CD14-positive monocyte (primary cell): ENCODE data around the gene TLX1. TPM values are rescaled to one million over a fixed set of nuclear protein-coding genes. Genes with fewer than 3 reads are reported as not detected.
"Not testable (repeated sequence)": the region's sequence is repeated elsewhere in the genome, so short reads cannot be mapped to it uniquely, and the experiment has no call there.

Experiments
- DNase-seq, 3 donors: peaks; one replicate each; pipeline ENCODE4 v3.0.0-alpha.2; 2011 to 2022
- H2AFZ ChIP-seq: 2 replicates; pipeline ENCODE4 v1.6.0; 2012; ENCODE audit warnings: mild to moderate bottlenecking, low read depth, low read length, inconsistent platforms; ENCODE audit not compliant: insufficient read depth, poor library complexity, severe bottlenecking
- H3K27ac ChIP-seq, 2 donors: 1 replicate in 1 of 2; 2 replicates in 1 of 2; pipeline ENCODE4 v1.5.1; 2012 to 2013; ENCODE audit warnings: low read length in 2 of 2, control low read depth in 1 of 2, inconsistent platforms in 1 of 2, low read depth in 1 of 2, mild to moderate bottlenecking in 1 of 2
- H3K27me3 ChIP-seq, 2 donors: one replicate each; pipeline versions ENCODE4 v1.6.0 to v1.6.1; 2011 to 2013; ENCODE audit warnings: low read length in 2 of 2; ENCODE audit not compliant: control insufficient read depth in 2 of 2, insufficient read depth in 2 of 2
- H3K36me3 ChIP-seq, 2 donors: replicated peaks in 1 of 2; 1 replicate in 1 of 2; 2 replicates in 1 of 2; pipeline versions ENCODE4 v1.5.1 to v1.6.1; 2012 to 2013; ENCODE audit warnings: low read length in 2 of 2, control low read depth in 1 of 2, inconsistent platforms in 1 of 2, mild to moderate bottlenecking in 1 of 2; ENCODE audit not compliant: insufficient read depth in 2 of 2, control insufficient read depth in 1 of 2
- H3K4me1 ChIP-seq, 2 donors: 1 replicate in 1 of 2; 2 replicates in 1 of 2; pipeline versions ENCODE4 v1.5.1 to v1.6.1; 2012 to 2013; ENCODE audit warnings: low read length in 2 of 2, control low read depth in 1 of 2, inconsistent platforms in 1 of 2, mild to moderate bottlenecking in 1 of 2, moderate library complexity in 1 of 2; ENCODE audit not compliant: insufficient read depth in 2 of 2, control insufficient read depth in 1 of 2
- H3K4me2 ChIP-seq: replicated peaks from 2 replicates; pipeline ENCODE3; 2012; ENCODE audit warnings: low read length, moderate library complexity, mild to moderate bottlenecking; ENCODE audit not compliant: poor library complexity, severe bottlenecking; ENCODE audit errors: extremely low read depth
- H3K4me3 ChIP-seq, 3 experiments: fragments of 200-600 bp in 1 of 3; sonication (generic) in 1 of 3; replicated peaks in 1 of 3; 1 replicate in 2 of 3; 2 replicates in 1 of 3; pipeline ENCODE4 v1.5.1; 2011 to 2013; ENCODE audit warnings: low read length in 3 of 3, mild to moderate bottlenecking in 3 of 3, control low read depth in 2 of 3, low read depth in 2 of 3, inconsistent platforms in 1 of 3, moderate library complexity in 1 of 3
- H3K79me2 ChIP-seq: 2 replicates; pipeline ENCODE4 v1.6.0; 2012; ENCODE audit warnings: mild to moderate bottlenecking, control low read depth, inconsistent platforms, low read length, moderate library complexity; ENCODE audit not compliant: insufficient read depth
- H3K9ac ChIP-seq: 2 replicates; pipeline ENCODE4 v1.6.0; 2017; ENCODE audit warnings: low read length, mild to moderate bottlenecking; ENCODE audit not compliant: insufficient read depth, poor library complexity, severe bottlenecking
- H3K9me3 ChIP-seq, 2 donors: replicated peaks in 1 of 2; 1 replicate in 1 of 2; 2 replicates in 1 of 2; pipeline versions ENCODE4 v1.5.1 to v1.6.1; 2012 to 2013; ENCODE audit warnings: low read length in 2 of 2, control low read depth in 1 of 2; ENCODE audit not compliant: control insufficient read depth in 1 of 2, insufficient read depth in 1 of 2
- H4K20me1 ChIP-seq: 2 replicates; pipeline ENCODE4 v1.6.0; 2012; ENCODE audit warnings: mild to moderate bottlenecking, low read length, control low read depth, moderate library complexity; ENCODE audit not compliant: insufficient read depth
- H3K27ac Mint-ChIP-seq, 7 donors: one replicate each; pipeline ENCODE4 v1.8.0; 2020; ENCODE audit warnings: mild to moderate bottlenecking in 7 of 7, mixed read lengths in 7 of 7, moderate library complexity in 6 of 7, inconsistent platforms in 2 of 7
- H3K27me3 Mint-ChIP-seq, 3 donors: one replicate each; pipeline ENCODE4 v1.8.0; 2021 to 2022; ENCODE audit warnings: low read depth in 3 of 3, mild to moderate bottlenecking in 3 of 3, mixed read lengths in 3 of 3, moderate library complexity in 3 of 3, inconsistent platforms in 1 of 3
- H3K36me3 Mint-ChIP-seq, 2 donors: one replicate each; pipeline ENCODE4 v1.8.0; 2020; ENCODE audit warnings: mixed read lengths in 2 of 2, inconsistent platforms in 1 of 2, mild to moderate bottlenecking in 1 of 2
- H3K4me1 Mint-ChIP-seq: one replicate; pipeline ENCODE4 v1.8.0; 2020; ENCODE audit warnings: mild to moderate bottlenecking, mixed read lengths
- H3K4me3 Mint-ChIP-seq, 2 donors: one replicate each; pipeline ENCODE4 v1.8.0; 2020; ENCODE audit warnings: mild to moderate bottlenecking in 2 of 2, mixed read lengths in 2 of 2, moderate library complexity in 1 of 2
- H3K9me3 Mint-ChIP-seq, 7 donors: one replicate each; pipeline ENCODE4 v1.8.0; 2020 to 2022; ENCODE audit warnings: mixed read lengths in 7 of 7, mild to moderate bottlenecking in 6 of 7, moderate library complexity in 6 of 7, inconsistent platforms in 2 of 7
- WGBS: methylation state at CpG from one replicate; pipeline ENCODE4 v1.1.5; 2013; ENCODE audit warnings: missing lambda C conversion rate; ENCODE audit not compliant: insufficient coverage; 5-methylcytosine and 5-hydroxymethylcytosine counted together
- intact Hi-C, 2 donors: fragments of 100-400 bp; cut with micrococcal nuclease; formaldehyde crosslinking; loops; one replicate each; pipeline versions ENCODE4 v1.15.0 to v1.15.1; 2023
- polyA plus RNA-seq, 3 donors: library from polyadenylated mRNA; depleted of rRNA in 1 of 3; unstranded in 2 of 3; stranded (reverse) in 1 of 3; fragments of 300-500 nt in 2 of 3; fragments of >200 nt in 1 of 3; fragmentation: Illumina TruSeq in 2 of 3; gene quantifications; 1 replicate in 2 of 3; 2 replicates in 1 of 3; pipeline ENCODE4 v1.2.3, GENCODE V29; 2012 to 2021
- TF ChIP-seq, protein P1 (sequence below): fragments of 200-600 bp; IDR thresholded peaks from one replicate; pipeline ENCODE4 v1.8.0; 2022; ENCODE audit warnings: antibody characterized with exemption, mild to moderate bottlenecking

The TLX1 gene
- polyA plus RNA-seq, 3 donors: not detected

GRCh38 chr10:101152316-101152715, 21.2 kb downstream of the TLX1 start:
- Histone ChIP-seq H3K9me3 (peaks cover 0 to 15% of the 10 kb centered on the region in 2 donors), H3K27me3 (peaks cover 49 to 80% of the 10 kb centered on the region in 2 donors), H3K4me3 (no peak overlapping the region), H2AFZ (no peak overlapping the region), H3K79me2 (no peaks in the 10 kb centered on the region), H4K20me1 (no peaks in the 10 kb centered on the region), H3K4me2 (no peak overlapping the region), H3K4me1 (no peaks in the 10 kb centered on the region), H3K27ac (no peak overlapping the region), H3K9ac (no peak overlapping the region), H3K36me3 (no peaks in the 10 kb centered on the region)
- no peak for DNase-seq
- Mint-ChIP-seq H3K9me3 (peaks cover 0 to 14% (median 4%) of the 10 kb centered on the region in 7 donors), H3K27ac (no peak overlapping the region), H3K4me1 (no peaks in the 10 kb centered on the region), H3K36me3 (no peaks in the 10 kb centered on the region), H3K4me3 (no peak overlapping the region), H3K27me3 (peaks cover 61 to 82% (median 75%) of the 10 kb centered on the region in 3 donors)
- intact Hi-C loops: no loop called here
- TF ChIP-seq, protein P1, sequence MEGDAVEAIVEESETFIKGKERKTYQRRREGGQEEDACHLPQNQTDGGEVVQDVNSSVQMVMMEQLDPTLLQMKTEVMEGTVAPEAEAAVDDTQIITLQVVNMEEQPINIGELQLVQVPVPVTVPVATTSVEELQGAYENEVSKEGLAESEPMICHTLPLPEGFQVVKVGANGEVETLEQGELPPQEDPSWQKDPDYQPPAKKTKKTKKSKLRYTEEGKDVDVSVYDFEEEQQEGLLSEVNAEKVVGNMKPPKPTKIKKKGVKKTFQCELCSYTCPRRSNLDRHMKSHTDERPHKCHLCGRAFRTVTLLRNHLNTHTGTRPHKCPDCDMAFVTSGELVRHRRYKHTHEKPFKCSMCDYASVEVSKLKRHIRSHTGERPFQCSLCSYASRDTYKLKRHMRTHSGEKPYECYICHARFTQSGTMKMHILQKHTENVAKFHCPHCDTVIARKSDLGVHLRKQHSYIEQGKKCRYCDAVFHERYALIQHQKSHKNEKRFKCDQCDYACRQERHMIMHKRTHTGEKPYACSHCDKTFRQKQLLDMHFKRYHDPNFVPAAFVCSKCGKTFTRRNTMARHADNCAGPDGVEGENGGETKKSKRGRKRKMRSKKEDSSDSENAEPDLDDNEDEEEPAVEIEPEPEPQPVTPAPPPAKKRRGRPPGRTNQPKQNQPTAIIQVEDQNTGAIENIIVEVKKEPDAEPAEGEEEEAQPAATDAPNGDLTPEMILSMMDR: no peak
- WGBS: 89% methylated on average over 1 of the region's 3 CpGs

DNA sequence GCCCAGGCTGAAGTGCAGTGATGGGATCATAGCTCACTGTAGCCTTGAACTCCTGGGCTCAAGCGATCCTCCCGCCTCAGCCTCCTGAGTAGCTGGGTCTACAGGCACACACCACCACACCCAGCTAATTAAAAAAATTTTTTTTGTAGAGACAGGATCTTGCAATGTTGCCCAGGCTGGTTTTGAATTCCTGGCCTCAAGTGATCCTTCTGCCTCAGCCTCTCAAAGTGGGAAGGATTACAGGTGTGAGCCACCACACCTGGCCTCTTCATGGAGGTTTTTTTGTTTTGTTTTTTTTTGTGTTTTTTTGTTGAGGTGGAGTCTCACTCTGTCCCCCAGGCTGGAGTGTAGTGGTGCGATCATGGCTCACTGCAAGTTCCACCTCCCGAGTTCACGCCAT, 23.4 kb downstream of the TLX1 start:
- H3K79me2 ChIP-seq, H3K36me3 Mint-ChIP-seq, H3K9me3 ChIP-seq, H2AFZ ChIP-seq, H3K27ac ChIP-seq, H3K9ac ChIP-seq, H3K36me3 ChIP-seq, H3K4me1 ChIP-seq, H3K4me2 ChIP-seq, H3K4me3 ChIP-seq, intact Hi-C loops, H3K4me1 Mint-ChIP-seq, H4K20me1 ChIP-seq, H3K4me3 Mint-ChIP-seq, DNase-seq, H3K9me3 Mint-ChIP-seq, H3K27ac Mint-ChIP-seq: not testable (repeated sequence)
- no CpG with 5 or more reads among the region's 5 CpGs for WGBS
- H3K27me3 Mint-ChIP-seq: peaks cover 48 to 79% (median 65%) of the 10 kb centered on the region in 3 donors
- H3K27me3 ChIP-seq: peaks cover 35 to 78% of the 10 kb centered on the region in 2 donors
